GM10266 (cell line): ENCODE results near the gene RAB3B.

ENCODE experiments used
- DNase-seq: peaks from one replicate; pipeline ENCODE4 v3.0.0; 2012; ENCODE audit errors: extremely low spot score
- TF ChIP-seq, protein P1 (sequence below): IDR thresholded peaks from 2 replicates; pipeline ENCODE4 v1.5.1; 2012; ENCODE audit warnings: mild to moderate bottlenecking, low read depth; ENCODE audit not compliant: control insufficient read depth, insufficient read depth; ENCODE audit errors: missing control alignments

Gene RAB3B

GRCh38 chr1:51955797-51956527 is 34.5 kb downstream of the RAB3B start:
- peak; percentile 20 for DNase-seq
- TF ChIP-seq, protein P1, sequence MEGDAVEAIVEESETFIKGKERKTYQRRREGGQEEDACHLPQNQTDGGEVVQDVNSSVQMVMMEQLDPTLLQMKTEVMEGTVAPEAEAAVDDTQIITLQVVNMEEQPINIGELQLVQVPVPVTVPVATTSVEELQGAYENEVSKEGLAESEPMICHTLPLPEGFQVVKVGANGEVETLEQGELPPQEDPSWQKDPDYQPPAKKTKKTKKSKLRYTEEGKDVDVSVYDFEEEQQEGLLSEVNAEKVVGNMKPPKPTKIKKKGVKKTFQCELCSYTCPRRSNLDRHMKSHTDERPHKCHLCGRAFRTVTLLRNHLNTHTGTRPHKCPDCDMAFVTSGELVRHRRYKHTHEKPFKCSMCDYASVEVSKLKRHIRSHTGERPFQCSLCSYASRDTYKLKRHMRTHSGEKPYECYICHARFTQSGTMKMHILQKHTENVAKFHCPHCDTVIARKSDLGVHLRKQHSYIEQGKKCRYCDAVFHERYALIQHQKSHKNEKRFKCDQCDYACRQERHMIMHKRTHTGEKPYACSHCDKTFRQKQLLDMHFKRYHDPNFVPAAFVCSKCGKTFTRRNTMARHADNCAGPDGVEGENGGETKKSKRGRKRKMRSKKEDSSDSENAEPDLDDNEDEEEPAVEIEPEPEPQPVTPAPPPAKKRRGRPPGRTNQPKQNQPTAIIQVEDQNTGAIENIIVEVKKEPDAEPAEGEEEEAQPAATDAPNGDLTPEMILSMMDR = no peak

DNA sequence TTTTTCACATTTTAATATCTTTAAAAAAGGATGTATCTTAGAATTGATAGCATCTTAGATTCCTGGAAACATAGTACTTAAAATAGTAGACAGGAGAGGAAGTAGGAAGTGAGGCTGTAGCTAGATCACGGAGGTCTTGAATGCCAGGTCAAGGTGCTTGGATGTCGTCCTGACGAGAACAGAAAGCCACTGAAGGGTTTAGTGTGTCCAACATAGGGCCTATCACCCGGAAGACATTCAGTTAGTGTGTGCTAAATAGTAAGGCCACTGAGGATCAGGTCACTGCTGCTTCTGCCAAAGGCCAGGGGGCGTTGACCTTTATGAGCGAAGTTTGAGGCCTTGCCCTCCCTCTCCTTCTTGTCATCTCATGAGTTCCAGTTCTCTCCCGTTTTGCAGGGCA is 35.7 kb downstream of the RAB3B start:
- DNase-seq = no peak
- TF ChIP-seq, protein P1 = no peak

GRCh38 chr1:51953079-51953478 is 37.4 kb downstream of the RAB3B start:
- TF ChIP-seq, protein P1 = no peak
- DNase-seq = no peak

DNA sequence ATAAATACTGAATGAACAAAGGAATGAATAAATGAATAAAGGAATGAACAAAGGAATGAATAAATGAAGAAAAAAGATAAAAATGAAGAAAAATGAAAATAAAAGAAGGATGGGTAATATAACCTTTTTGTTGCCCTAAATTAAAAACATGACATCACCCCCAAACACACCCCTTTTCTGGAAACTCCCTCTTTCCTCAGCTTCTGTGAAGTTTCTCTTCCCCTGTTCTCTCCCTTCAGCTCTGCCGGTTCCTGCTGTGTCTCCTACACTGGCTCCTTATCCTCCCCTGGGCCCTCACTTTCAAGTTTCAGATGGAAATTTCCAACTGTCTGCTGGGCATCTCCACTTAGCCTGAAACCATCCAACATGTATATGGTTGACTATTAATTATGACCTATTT is 37.9 kb downstream of the RAB3B start:
- TF ChIP-seq, protein P1 = no peak
- peak; percentile 35 for DNase-seq

DNA sequence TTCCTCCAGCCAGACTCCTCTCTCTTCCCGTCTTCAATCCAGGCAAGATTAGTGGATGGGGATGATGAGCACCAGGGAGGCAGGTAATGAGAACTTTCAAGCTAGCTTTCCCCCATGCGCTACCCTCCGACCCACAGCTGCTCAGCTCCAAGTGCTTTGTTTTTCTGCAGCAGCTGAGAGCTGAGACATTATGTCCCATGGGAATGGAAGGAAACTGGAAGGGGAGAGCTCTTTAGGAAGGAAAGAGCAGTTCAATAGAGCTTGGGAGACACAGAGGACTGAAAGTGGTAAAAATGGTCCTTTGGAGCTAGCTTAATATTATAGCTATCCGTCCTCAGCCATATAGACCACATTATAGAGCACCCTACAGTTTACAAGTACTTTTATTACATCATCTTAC is 39.8 kb downstream of the RAB3B start:
- TF ChIP-seq, protein P1 = no peak
- DNase-seq = no peak

GRCh38 chr1:51949014-51949702 is 41.3 kb downstream of the RAB3B start:
- DNase-seq = no peak
- TF ChIP-seq, protein P1 = no peak

GRCh38 chr1:51948491-51948915 is 42.0 kb downstream of the RAB3B start:
- DNase-seq = no peak
- TF ChIP-seq, protein P1 = no peak
